Adipose tissue (tissue), 3 donors: ENCODE measurements around the gene PUS1. TPM values are rescaled to one million over a fixed set of nuclear protein-coding genes. Genes with fewer than 3 reads are reported as not detected.

Source experiments
- H3K27ac ChIP-seq: one replicate; pipeline ENCODE4 v1.5.1; 2013; ENCODE audit warnings: low read depth, low read length
- WGBS, 3 donors: extraction: QIAGEN DNeasy Blood & Tissue Kit; methylation state at CpG; one replicate each; pipeline ENCODE4 v1.1.7; 2013; 5-methylcytosine and 5-hydroxymethylcytosine counted together
- polyA plus RNA-seq, 3 donors: library from polyadenylated mRNA; stranded (reverse); fragments of 200-250 nt; gene quantifications; one replicate each; pipeline ENCODE4 v1.2.3, GENCODE V29; 2013
- donor health status: healthy with polysubstance abuse.
- donor health status: Bipolar disorder and iron deficiency.
- donor health status: healthy.

Gene PUS1
- polyA plus RNA-seq, 3 donors, result 13.6 to 37.0 (median 16.6) TPM

DNA sequence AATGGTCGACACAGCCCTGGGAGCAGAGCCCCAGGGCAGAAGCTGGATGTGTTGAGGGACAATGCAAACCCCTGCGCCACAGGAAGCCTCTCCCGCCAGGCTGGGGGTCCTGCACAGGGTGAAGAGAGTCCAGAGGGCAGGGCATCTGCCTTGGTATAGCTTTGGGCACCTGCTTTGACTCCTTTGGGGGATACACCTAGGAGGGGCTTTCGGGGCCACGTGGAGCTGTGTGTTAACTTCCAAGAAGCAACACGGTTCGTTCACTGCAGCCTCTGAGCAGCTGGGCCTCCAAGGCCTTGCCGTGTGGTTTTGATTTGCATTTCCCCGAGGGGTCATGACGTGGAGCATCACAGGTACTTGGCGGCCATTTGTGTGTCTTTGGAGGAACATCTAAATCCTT, 5.8 kb upstream of the PUS1 start:
- H3K27ac ChIP-seq, result no peak overlapping the region
- 80 to 86% (median 82%) methylated on average over 11 of the region's 11 CpGs for WGBS, 3 donors

DNA sequence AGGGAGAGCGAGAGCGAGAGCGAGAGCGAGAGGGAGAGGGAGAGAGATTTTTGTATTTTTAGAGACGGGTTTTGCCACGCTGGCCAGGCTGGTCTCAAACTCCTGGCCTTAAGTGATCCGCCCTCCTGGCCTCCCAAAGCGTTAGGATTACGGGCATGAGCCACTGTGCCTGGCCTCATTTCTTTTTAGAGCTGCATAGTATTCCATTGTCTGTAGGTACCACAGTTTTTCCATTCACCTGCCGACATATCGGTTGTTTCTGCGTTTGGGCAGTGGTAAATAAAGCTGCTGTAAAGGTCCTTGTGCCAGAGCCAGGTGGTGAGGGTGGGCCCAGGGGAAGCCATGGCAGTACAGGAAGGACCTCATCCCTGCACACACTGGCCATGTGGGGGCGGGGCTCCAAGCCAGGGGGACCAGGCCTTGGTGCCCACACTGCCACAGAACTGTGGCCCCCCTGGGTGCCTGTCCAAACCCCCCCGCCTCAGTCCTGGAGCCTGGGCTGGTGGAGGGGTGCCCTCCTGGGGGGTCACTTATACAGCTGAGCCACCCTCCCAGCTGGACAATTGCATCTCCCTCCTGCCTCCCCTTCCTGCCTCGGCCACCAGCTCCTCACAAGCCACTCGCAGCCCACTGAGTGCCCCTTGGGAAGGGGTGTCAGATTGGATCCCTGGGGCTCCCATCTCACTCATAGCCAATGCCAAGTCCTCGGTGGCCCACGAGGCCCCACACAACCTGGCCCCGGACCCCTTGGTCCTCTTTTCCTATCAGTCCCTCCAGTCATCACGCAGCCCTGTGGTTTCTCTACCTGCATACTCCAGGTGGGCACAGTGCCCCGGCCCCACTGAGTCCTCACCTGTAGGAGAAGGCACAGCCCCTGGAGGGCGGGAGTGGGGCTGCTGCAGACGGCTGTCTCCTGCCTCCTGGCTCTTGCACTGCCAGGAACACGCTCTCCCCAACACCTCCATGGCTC, 1.7 kb upstream of the PUS1 start:
- 80 to 95% (median 88%) methylated on average over 22 to 24 of the region's 24 CpGs for WGBS, 3 donors
- no peak overlapping the region for H3K27ac ChIP-seq

DNA sequence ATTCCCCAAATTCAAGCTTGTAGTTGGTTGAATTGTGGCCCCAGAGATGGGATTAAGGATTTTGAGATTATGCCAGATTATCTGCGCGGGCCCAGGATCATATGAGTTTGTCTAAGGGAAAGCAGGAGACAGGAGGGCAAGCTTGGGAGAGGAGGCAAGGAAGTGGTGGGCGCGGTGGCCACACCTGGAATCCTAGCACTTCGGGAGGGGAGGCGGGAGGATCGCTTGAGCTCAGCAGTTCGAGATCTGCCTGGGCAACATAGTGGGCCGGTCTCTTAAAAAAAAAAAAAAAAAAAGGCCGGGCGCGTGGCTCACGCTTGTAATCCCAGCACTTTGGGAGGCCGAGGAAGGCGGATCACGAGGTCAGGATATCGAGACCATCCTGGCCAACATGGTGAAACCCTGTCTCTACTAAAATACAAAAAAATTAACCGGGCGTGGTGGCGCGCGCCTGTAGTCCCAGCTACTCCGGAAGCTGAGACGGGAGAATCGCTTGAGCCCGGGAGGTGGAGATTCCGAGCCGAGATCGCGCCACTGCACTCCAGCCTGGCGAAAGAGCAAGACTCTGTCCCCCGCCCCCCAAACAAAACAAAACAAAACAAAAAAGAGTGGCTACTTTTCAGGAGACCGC, 881 bp upstream of the PUS1 start:
- WGBS, 3 donors, result 30 to 44% (median 34%) methylated on average over 33 of the region's 33 CpGs
- no peak overlapping the region for H3K27ac ChIP-seq

DNA sequence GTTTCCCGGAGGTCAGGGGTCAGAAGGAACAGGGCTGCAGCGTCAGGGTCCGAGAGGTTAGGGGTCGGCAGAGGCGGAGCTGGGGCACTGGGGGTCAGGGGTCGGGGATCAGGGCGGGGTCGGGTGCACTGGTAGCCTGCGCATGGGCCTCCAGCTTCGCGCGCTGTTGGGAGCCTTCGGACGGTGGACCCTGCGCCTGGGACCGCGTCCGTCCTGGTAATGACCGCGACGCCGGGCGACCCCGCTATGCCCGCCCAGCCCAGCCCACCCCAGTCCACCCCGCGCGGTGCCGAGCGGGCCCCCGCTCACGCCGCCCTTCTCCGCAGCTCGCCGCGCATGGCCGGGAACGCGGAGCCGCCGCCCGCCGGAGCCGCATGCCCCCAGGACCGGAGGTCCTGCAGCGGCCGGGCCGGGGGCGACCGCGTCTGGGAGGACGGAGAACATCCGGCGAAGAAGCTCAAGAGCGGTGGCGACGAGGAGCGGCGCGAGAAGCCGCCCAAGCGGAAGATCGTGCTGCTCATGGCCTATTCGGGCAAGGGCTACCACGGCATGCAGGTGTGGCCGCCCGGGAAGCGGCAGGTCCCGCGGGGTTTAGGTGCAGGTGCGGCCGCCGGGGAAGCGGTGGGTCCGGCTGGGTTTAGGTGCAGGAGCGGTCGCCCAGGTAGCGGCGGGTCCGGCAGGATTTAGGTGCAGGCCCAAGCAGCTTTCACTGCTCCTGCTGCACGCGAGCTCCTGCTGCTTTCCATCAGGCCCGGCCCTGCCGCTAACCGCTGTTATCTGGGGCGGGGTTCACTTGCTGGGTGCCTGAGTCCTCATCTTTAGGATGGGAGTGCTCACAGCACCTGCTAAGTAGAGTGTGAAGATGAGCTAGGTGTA, 743 bp downstream of the PUS1 start:
- no peak overlapping the region for H3K27ac ChIP-seq
- whole genome bisulfite sequencing, 3 donors, result 1 to 2% (median 1%) methylated on average over 66 to 87 of the region's 87 CpGs

DNA sequence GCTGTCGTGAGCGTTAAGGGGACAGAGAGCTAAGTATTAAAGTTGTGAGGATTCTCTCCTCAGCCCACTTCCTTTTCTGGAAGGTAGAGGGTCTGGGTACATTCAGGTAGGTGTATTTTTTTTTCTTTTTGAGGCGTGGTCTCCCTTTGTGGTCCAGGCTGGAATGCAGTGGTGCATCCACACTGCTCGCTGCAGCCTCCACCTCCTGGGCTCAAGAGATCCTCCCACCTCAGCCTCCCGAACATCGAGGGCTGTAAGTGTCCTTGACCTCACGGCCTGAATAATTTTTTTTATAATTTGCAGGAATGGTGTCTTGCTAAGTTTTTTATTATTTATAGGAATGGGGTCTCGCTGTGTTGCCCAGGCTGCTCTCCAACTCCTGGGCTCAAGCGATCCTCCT, 1.4 kb downstream of the PUS1 start:
- no peak overlapping the region for H3K27ac ChIP-seq
- 71 to 87% (median 78%) methylated on average over 8 to 9 of the region's 9 CpGs for WGBS, 3 donors

DNA sequence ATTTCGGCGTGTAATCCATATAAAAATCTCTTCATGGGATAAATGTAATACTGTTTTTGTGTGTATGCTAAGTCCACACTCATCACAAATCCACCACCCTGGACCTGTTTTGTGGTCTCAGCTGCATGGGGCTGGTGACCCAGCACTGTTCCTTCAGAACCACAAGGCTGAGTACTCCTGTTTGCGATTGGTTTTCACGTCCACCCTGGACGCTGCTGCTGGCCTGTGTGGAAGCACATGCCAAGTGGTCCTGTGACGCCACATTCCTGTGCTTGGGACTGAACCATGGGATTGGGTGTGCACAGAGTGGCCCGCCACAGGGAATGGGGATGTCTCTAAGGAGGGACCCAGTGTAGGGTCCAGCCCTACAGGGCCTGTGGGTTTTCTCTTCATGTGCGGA, 4.3 kb downstream of the PUS1 start:
- no peak overlapping the region for H3K27ac ChIP-seq
- 96 to 97% (median 97%) methylated on average over 8 of the region's 8 CpGs for WGBS, 3 donors

DNA sequence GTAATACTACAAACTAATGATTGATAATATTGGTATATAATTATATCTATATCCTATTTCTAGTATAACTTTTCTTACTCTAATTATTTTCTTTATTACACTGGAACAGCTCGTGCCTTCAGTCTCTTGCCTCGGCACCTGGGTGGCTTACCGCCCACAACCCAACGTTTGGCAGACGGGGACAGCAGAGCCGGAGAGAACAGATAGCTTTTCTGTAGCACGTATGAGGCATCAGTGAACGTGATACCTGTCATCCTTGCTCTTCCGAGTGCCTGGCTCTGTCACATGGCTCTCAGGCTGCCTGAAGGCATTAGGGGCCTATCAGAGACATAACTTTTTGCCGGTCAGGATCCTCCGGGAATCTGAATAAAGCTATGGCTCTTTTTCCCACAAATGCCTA, 5.5 kb downstream of the PUS1 start:
- H3K27ac ChIP-seq, result no peak overlapping the region
- WGBS, 3 donors, result 93 to 94% (median 93%) methylated on average over 11 of the region's 11 CpGs

GRCh38 chr12:131938082-131938481, 9.0 kb downstream of the PUS1 start:
- WGBS, 3 donors, result 79 to 92% (median 90%) methylated on average over 7 of the region's 7 CpGs
- no peak overlapping the region for H3K27ac ChIP-seq

DNA sequence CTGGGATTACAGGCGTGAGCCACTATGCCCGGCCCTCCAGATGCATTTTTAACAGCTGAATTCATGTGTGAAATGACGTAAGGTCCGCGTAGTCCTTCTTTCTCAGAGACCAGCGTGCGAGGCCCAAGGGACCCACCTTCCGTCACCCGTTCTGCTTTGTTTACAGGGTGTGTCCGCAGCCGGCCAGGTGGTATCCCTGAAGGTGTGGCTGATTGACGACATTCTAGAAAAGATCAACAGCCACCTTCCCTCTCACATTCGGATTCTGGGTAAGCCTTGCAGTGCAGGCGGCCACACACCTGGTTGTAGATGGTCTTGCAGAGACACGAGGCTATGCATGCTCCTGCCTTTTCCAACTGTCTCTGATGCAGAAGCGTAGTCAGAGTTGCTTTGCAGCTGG, 9.9 kb downstream of the PUS1 start:
- no peak overlapping the region for H3K27ac ChIP-seq
- WGBS, 3 donors, result 90 to 93% (median 91%) methylated on average over 16 of the region's 16 CpGs

- 87 to 92% (median 90%) methylated on average over 8 of the region's 8 CpGs for WGBS, 3 donors
- H3K27ac ChIP-seq, result no peak overlapping the region
These were observed 11.1 kb downstream of the PUS1 start for GRCh38 chr12:131940141-131940547.

GRCh38 chr12:131941116-131941986, 12.3 kb downstream of the PUS1 start:
- H3K27ac ChIP-seq, result no peak overlapping the region
- 95 to 96% (median 95%) methylated on average over 46 of the region's 46 CpGs for WGBS, 3 donors

DNA sequence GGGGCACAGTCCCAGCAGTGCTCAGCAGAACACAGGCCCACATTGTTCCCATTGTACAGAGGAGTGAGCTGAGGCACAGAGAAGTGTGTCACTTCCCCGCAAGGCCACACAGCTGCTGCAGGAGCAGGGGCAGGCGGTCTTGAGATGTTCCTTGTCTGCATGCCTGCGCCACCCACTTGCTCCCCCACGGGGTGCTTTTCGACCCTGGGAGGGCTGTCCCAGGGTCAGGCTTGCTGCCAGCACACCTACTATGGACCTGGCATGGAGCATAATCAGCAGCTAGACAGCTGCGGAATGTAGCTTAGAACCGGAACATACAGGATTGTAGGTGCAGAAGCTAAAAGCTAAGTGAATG, 12.9 kb downstream of the PUS1 start:
- H3K27ac ChIP-seq, result no peak overlapping the region
- 92 to 93% (median 93%) methylated on average over 7 of the region's 7 CpGs for WGBS, 3 donors

DNA sequence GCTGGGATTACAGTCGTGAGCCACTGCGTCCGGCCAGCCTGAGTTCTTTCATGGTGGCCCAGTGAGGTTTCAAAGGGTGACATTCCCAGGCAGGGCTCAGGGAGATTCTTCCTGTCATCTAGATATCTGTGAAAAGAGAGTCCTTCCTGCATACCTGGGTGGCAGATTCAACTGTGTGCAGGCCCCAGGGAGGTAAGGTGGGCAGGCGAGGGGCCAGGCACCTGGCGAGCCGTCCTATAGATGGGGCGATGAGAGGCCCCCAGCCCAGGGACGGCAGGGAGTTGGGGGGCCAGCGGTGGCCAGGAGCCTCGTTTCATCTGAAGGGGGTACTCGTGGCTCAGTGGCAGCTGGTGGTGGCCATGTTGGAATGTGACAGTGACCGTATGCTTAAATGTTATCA, 13.6 kb downstream of the PUS1 start:
- 93 to 98% (median 96%) methylated on average over 12 of the region's 12 CpGs for WGBS, 3 donors
- H3K27ac ChIP-seq, result no peak overlapping the region

DNA sequence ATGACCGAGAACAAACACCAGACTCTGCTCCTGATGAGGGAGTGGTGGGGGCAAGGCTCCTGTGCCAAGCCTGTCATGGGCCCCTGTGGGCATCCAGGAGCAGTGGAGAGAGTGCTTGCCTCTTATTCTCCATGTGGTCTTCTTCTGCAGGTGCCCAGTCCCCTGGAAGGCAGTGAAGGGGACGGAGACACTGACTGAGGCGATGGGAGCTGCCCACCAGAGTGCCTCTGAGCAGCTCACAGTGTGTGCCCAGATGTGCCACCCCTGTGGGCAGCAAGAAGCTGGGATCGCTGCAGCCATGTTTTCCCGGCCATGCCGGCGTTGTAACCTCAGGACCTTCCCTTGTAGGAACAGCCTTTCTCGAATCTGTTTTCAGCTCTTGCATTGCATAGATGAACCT, 14.3 kb downstream of the PUS1 start:
- WGBS, 3 donors, result 97 to 99% (median 97%) methylated on average over 8 of the region's 8 CpGs
- H3K27ac ChIP-seq, result no peak overlapping the region

DNA sequence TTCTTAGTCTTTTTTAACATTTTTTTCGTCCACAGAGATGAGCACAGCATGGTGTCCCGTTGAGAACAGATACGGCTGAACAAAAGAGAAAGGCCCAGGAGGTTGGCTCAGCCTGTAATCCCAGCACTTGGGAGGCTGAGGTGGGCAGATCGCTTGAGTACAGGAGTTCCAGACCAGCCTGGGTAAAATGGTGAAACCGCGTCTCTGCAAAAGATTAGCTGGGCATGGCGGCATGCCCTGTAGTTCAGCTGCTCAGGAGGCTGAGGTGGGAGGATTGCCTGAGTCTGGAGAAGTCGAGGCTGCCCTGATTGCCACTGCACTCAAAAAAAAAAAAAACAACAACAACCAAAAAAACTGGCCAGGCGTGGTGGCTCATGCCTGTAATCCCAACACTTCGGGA, 14.8 kb downstream of the PUS1 start:
- no peak overlapping the region for H3K27ac ChIP-seq
- 98 to 99% (median 99%) methylated on average over 10 of the region's 10 CpGs for WGBS, 3 donors

DNA sequence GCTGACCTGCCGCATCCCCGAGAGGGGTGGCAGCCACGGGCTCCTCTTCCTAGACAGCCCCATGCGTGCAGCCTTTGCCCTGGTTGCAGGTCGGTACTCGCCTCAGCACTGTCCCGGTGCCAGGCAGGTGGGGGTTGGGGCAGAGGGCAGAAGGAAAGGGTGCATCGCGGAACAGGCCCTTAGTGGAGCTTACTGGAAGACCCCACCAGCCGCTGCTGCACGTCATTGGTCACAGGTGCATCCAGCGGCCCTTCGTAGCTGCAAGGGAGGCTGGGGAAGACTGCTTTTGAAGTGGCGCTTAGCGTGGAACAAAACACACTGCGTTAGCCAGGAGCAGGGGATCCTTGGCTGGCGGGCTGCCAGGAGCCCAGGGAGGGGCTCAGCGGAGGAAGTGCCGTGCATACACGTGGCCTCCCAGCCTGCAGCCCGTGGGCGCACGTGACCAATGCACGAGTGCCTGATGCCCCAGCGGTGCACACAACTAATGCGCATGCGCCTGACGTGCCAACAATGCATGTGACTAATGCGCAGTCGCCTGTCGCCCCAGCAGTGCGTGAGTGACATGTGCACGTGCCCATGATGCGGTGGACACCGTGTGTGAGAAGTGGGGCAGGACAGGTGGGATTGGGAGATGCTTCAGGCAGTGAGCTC, 15.7 kb downstream of the PUS1 start:
- H3K27ac ChIP-seq, result no peak overlapping the region
- WGBS, 3 donors, result 89 to 93% (median 92%) methylated on average over 33 to 35 of the region's 35 CpGs

DNA sequence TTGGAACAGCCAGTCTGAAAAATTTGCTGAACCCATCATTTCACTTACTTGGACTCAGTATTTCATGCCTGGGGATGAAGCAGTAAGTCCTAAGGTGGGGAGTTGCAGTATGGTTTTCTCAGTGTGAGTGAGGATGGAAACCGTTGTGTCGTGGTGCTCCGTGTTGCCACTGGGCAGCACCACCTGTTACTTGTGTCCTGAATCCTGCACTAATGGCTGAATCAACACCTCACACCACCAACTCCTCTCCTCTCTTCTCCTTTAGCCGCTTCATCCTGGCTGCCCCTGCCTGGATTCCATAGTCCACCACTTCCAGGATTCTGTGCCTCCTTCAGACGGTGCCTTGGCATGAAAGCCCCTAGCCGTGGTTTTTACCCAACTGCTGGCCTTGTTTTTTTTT, 17.7 kb downstream of the PUS1 start:
- H3K27ac ChIP-seq, result no peak overlapping the region
- WGBS, 3 donors, result 64 to 81% (median 79%) methylated on average over 6 of the region's 6 CpGs
